ENCODE results near the gene PNPLA2.
A peak's percentile ranks its signal among the peaks of the same experiment; 100 is the strongest.

The PNPLA2 gene

GRCh38 chr11:787084-787675, 31.5 kb upstream of the PNPLA2 start:
- H3K9me3 ChIP-seq (ENCODE audit: insufficient read depth, low read depth, low read length): no peaks in the 10 kb centered on the region
- 93% methylated on average over 24 of the region's 24 CpGs for WGBS
- no peak overlapping the region for H3K9ac ChIP-seq (ENCODE audit: low read depth, low read length)
- H3K27ac ChIP-seq (ENCODE audit: low read depth, low read length): no peak overlapping the region
- no peak overlapping the region for H3K4me3 ChIP-seq (ENCODE audit: low read length)
- peaks cover 13% of the 10 kb centered on the region for H3K4me1 ChIP-seq (ENCODE audit: insufficient read depth, low read length)
- H3K36me3 ChIP-seq (ENCODE audit: insufficient read depth, low read length): peaks cover 10% of the 10 kb centered on the region; the same call in 1 of the 2 replicates
- no peaks in the 10 kb centered on the region for H3K27me3 ChIP-seq (ENCODE audit: insufficient read depth, low read length)

GRCh38 chr11:788009-788640, 30.6 kb upstream of the PNPLA2 start:
- H3K9ac ChIP-seq (ENCODE audit: low read depth, low read length): no peak overlapping the region
- H3K4me1 ChIP-seq (ENCODE audit: insufficient read depth, low read length): peaks cover 7% of the 10 kb centered on the region
- peaks cover 11% of the 10 kb centered on the region; the same call in 1 of the 2 replicates for H3K36me3 ChIP-seq (ENCODE audit: insufficient read depth, low read length)
- H3K9me3 ChIP-seq (ENCODE audit: insufficient read depth, low read depth, low read length): no peaks in the 10 kb centered on the region
- 87% methylated on average over 28 of the region's 28 CpGs for WGBS
- no peak overlapping the region for H3K27ac ChIP-seq (ENCODE audit: low read depth, low read length)
- H3K4me3 ChIP-seq (ENCODE audit: low read length): no peak overlapping the region
- no peaks in the 10 kb centered on the region for H3K27me3 ChIP-seq (ENCODE audit: insufficient read depth, low read length)

- Histone ChIP-seq H3K27ac (ENCODE audit: low read depth, low read length) (no peak overlapping the region), H3K4me1 (ENCODE audit: insufficient read depth, low read length) (peaks cover 4% of the 10 kb centered on the region; the same call in 1 of the 2 replicates), H3K9ac (ENCODE audit: low read depth, low read length) (no peak overlapping the region), H3K27me3 (ENCODE audit: insufficient read depth, low read length) (no peaks in the 10 kb centered on the region), H3K4me3 (ENCODE audit: low read length) (no peak overlapping the region), H3K9me3 (ENCODE audit: insufficient read depth, low read depth, low read length) (no peaks in the 10 kb centered on the region), H3K36me3 (ENCODE audit: insufficient read depth, low read length) (peaks cover 21% of the 10 kb centered on the region; the same call in 1 of the 2 replicates)
- 62% methylated on average over 31 of the region's 31 CpGs for WGBS
Measured at GRCh38 chr11:788953-789940, 29.5 kb upstream of the PNPLA2 start.

DNA sequence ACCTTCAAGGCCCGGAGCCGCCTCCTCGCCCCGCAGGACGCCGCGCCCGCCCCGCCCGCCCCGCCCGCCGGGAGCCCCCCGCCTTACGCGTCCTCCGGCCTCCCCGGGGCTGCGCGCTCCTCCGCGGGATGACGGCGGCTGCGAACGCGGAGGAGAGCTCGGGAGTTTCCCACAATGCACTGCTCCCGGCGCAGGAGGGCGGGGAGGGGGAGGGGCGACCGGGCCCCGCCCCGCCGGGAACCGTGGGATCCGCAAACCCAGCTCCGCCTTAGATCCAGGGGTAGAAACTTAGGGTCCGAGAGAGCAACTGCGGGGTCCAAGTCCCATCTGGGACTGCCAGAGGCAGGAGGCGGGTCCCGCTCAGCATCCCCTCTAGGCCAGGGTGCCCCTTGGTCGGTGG, 28.8 kb upstream of the PNPLA2 start, which contains the start of gene CEND1:
Gene CEND1 (minus strand): TSS at position 148 of the 400 bp plus-strand sequence. CDS start 1,514 bp downstream, outside the sequence.
- Histone ChIP-seq H3K36me3 (ENCODE audit: insufficient read depth, low read length) (peaks cover 26% of the 10 kb centered on the region; the same call in 1 of the 2 replicates), H3K4me3 (ENCODE audit: low read length) (no peak within 1 kb of the TSS), H3K27me3 (ENCODE audit: insufficient read depth, low read length) (no peaks in the 10 kb centered on the region), H3K9me3 (ENCODE audit: insufficient read depth, low read depth, low read length) (no peaks in the 10 kb centered on the region), H3K9ac (ENCODE audit: low read depth, low read length) (no peak within 1 kb of the TSS), H3K27ac (ENCODE audit: low read depth, low read length) (no peak within 1 kb of the TSS), H3K4me1 (ENCODE audit: insufficient read depth, low read length) (peaks cover 4% of the 10 kb centered on the region; the same call in 1 of the 2 replicates)
- WGBS: 16% methylated on average over 43 of the region's 44 CpGs

GRCh38 chr11:790721-791564, 27.8 kb upstream of the PNPLA2 start:
- no peaks in the 10 kb centered on the region for H3K27me3 ChIP-seq (ENCODE audit: insufficient read depth, low read length)
- H3K4me1 ChIP-seq (ENCODE audit: insufficient read depth, low read length): peaks cover 4% of the 10 kb centered on the region; the same call in 1 of the 2 replicates
- no peak overlapping the region for H3K4me3 ChIP-seq (ENCODE audit: low read length)
- 0 out of 2 replicates have a peak overlapping the region, but pooled peaks have one; percentile 25 for H3K27ac ChIP-seq (ENCODE audit: low read depth, low read length)
- no peak overlapping the region for H3K9ac ChIP-seq (ENCODE audit: low read depth, low read length)
- 63% methylated on average over 18 of the region's 18 CpGs for WGBS
- H3K9me3 ChIP-seq (ENCODE audit: insufficient read depth, low read depth, low read length): no peaks in the 10 kb centered on the region
- H3K36me3 ChIP-seq (ENCODE audit: insufficient read depth, low read length): peaks cover 26% of the 10 kb centered on the region; the same call in 1 of the 2 replicates

DNA sequence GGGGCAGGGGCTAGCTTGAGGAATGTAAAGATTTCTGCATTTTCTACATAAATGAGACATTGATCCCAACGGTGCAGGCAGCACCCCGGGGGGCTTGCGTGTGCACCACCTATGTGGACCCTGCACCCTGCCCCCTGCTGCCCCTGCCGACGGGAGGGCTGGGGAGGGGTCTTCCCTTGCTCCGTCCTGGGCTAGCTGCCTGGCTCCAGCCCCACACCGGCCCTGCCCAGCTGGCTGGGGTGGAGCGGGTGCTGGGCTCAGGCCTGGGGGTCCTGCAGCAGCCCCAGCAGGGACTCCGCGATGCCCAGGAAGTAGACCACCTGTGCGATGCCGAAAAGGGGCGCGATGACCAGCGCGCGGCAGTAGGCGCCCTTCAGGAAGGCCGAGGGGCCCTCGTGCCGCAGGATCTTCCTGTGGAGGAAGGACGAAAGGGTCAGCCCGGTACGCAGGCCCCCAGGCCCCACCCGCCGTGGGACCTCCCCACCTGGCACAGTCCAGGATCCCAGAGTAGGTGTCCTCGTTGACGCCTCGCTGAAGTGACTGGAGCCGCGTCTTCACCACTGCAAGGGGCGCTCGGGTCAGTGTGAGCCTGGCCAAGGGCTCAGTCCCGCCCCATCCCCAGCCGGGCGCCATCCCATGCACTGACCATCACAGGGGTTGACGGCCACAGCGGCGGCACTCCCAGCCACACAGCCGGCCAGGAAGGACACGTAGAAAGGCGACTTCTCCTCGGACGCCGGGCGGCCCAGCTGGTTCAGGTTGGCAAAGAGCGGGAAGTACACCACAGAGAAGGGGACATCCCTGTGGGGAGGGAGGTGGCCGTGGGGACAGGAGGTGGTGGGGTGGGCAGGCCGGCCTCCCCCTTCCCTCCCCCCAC, 26.8 kb upstream of the PNPLA2 start:
- H3K27me3 ChIP-seq (ENCODE audit: insufficient read depth, low read length): no peaks in the 10 kb centered on the region
- H3K4me1 ChIP-seq (ENCODE audit: insufficient read depth, low read length): peaks cover 9% of the 10 kb centered on the region; the same call in 1 of the 2 replicates
- H3K27ac ChIP-seq (ENCODE audit: low read depth, low read length): no peak overlapping the region
- H3K36me3 ChIP-seq (ENCODE audit: insufficient read depth, low read length): peaks cover 26% of the 10 kb centered on the region; the same call in 1 of the 2 replicates
- no peak overlapping the region for H3K4me3 ChIP-seq (ENCODE audit: low read length)
- H3K9ac ChIP-seq (ENCODE audit: low read depth, low read length): no peak overlapping the region
- WGBS: 95% methylated on average over 49 of the region's 49 CpGs
- no peaks in the 10 kb centered on the region for H3K9me3 ChIP-seq (ENCODE audit: insufficient read depth, low read depth, low read length)

DNA sequence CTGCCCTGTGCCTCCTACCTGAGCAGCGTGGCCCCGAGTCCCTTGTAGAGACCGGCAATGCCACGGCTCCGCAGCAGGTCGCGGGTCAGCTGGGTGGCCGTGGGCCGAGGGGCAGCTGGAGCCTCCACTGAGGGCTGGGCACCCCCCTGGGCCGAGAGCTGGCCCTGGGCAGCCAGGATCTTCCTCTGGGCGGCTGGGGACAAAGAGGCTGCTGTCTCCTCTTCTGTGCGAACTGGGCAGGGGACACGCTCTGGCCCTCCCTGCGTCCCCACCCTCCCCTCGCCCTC, 26.2 kb upstream of the PNPLA2 start:
- peaks cover 26% of the 10 kb centered on the region; the same call in 1 of the 2 replicates for H3K36me3 ChIP-seq (ENCODE audit: insufficient read depth, low read length)
- H3K27ac ChIP-seq (ENCODE audit: low read depth, low read length): no peak overlapping the region
- H3K4me1 ChIP-seq (ENCODE audit: insufficient read depth, low read length): peaks cover 9% of the 10 kb centered on the region; the same call in 1 of the 2 replicates
- 96% methylated on average over 15 of the region's 15 CpGs for WGBS
- no peak overlapping the region for H3K9ac ChIP-seq (ENCODE audit: low read depth, low read length)
- no peaks in the 10 kb centered on the region for H3K9me3 ChIP-seq (ENCODE audit: insufficient read depth, low read depth, low read length)
- H3K27me3 ChIP-seq (ENCODE audit: insufficient read depth, low read length): no peaks in the 10 kb centered on the region
- no peak overlapping the region for H3K4me3 ChIP-seq (ENCODE audit: low read length)

DNA sequence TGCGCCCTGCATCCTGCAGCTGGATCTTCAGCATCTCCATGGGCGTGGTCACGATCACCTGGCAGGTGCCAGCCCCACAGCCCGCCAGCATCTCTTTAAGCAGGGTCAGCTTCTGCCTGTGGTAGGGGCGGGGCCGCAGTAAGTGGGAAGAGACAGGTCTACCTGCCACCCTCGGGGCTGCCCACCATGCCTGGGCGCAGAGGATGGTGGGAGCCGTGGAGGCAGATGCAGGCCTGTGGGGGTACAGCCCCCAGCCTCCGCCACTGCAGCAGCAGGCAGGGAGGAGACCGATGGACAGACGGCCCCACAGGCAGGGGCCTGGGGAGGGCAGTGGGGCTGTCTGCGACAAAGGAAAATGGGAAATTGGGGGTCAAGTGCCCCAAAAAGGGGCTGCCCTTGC, 25.8 kb upstream of the PNPLA2 start:
- Histone ChIP-seq H3K4me1 (ENCODE audit: insufficient read depth, low read length) (peaks cover 9% of the 10 kb centered on the region; the same call in 1 of the 2 replicates), H3K27ac (ENCODE audit: low read depth, low read length) (no peak overlapping the region), H3K9me3 (ENCODE audit: insufficient read depth, low read depth, low read length) (no peaks in the 10 kb centered on the region), H3K9ac (ENCODE audit: low read depth, low read length) (no peak overlapping the region), H3K4me3 (ENCODE audit: low read length) (no peak overlapping the region), H3K27me3 (ENCODE audit: insufficient read depth, low read length) (no peaks in the 10 kb centered on the region), H3K36me3 (ENCODE audit: insufficient read depth, low read length) (peaks cover 26% of the 10 kb centered on the region; the same call in 1 of the 2 replicates)
- WGBS: 93% methylated on average over 13 of the region's 13 CpGs

DNA sequence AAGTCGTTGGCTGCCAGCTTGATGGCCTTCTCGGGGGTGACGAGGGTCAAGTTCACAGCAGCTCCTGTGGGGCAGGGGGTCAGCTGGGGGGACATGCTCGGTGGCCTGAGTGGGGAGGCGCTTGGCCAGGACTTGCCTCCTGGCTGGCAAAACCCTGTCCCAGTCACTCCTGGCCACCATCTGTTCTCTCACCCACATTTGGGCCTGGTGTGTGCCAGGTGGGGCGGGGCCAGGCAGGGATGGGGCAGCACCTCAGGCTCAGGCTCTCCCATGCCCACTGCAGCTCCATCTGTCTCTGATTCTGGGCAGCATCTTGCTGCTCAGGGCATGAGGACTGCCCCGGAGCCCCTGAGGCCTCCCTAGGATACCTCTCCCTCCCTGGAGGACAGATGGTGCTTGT, 25.2 kb upstream of the PNPLA2 start:
- Histone ChIP-seq H3K27ac (ENCODE audit: low read depth, low read length) (no peak overlapping the region), H3K4me1 (ENCODE audit: insufficient read depth, low read length) (peaks cover 9% of the 10 kb centered on the region; the same call in 1 of the 2 replicates), H3K27me3 (ENCODE audit: insufficient read depth, low read length) (no peaks in the 10 kb centered on the region), H3K9ac (ENCODE audit: low read depth, low read length) (no peak overlapping the region), H3K9me3 (ENCODE audit: insufficient read depth, low read depth, low read length) (no peaks in the 10 kb centered on the region), H3K36me3 (ENCODE audit: insufficient read depth, low read length) (peaks cover 26% of the 10 kb centered on the region; the same call in 1 of the 2 replicates), H3K4me3 (ENCODE audit: low read length) (no peak overlapping the region)
- 89% methylated on average over 7 of the region's 7 CpGs for WGBS

Measured in HUES64 (cell line).